Measurements from ENCODE around the gene TOR1B. TPM values are rescaled to one million over a fixed set of nuclear protein-coding genes. Genes with fewer than 3 reads are reported as not detected.
"Not testable (repeated sequence)": the region's sequence is repeated elsewhere in the genome, so short reads cannot be mapped to it uniquely, and the experiment has no call there.

The TOR1B gene
- total and polyA plus RNA-seq, 2 of the 4 experiments (the other 2 are of a cell fraction), result 15.6 to 21.0 TPM

GRCh38 chr9:129784970-129785369 is 18.0 kb upstream of the TOR1B start:
- H2AFZ ChIP-seq (replicated peaks; ENCODE audit: low read length, poor library complexity); H3K56ac ChIP-seq (ENCODE audit: extremely low read depth, insufficient read depth, low read length); H3K9ac ChIP-seq (ENCODE audit: low read depth, low read length); H3K4me1 ChIP-seq (ENCODE audit: control insufficient read depth, insufficient read depth, low read length); BruUV-seq (replicated peaks); DNase-seq; H3K9me1 ChIP-seq (ENCODE audit: insufficient read depth, low read length); H4K5ac ChIP-seq (ENCODE audit: low read depth, low read length); POLR2A ChIA-PET (ENCODE audit: unreplicated experiment); H2AK5ac ChIP-seq (ENCODE audit: low read depth, low read length); H3K4ac ChIP-seq (ENCODE audit: low read depth, low read length); H3K14ac ChIP-seq (replicated peaks; ENCODE audit: low read depth, low read length); H3K4me2 ChIP-seq (ENCODE audit: low read depth, low read length); H3K4me3 ChIP-seq (ENCODE audit: insufficient read depth, low read depth, low read length); H2BK20ac ChIP-seq (ENCODE audit: low read depth, low read length); H2BK15ac ChIP-seq (ENCODE audit: low read depth, low read length); H3K79me1 ChIP-seq (ENCODE audit: low read depth in 1 of 2, low read length in 2 of 2); dilution Hi-C loops (cut with HindIII; ENCODE audit: low sequenced_read_pairs, unreplicated experiment); H3K27ac ChIP-seq (ENCODE audit: insufficient read depth, low read length); H4K8ac ChIP-seq (ENCODE audit: low read depth in 2 of 2, low read length in 2 of 2); H4K20me1 ChIP-seq (ENCODE audit: insufficient read depth, low read length); H3K36me3 ChIP-seq (ENCODE audit: control insufficient read depth, insufficient read depth, low read length); H2AK9ac ChIP-seq (replicated peaks; ENCODE audit: low read depth, low read length, poor library complexity); H2BK120ac ChIP-seq (ENCODE audit: low read depth, low read length); H3K23ac ChIP-seq (ENCODE audit: low read depth, low read length); H3K18ac ChIP-seq (ENCODE audit: low read depth, low read length); ATAC-seq (ENCODE audit: low read depth); H3K9me3 ChIP-seq (ENCODE audit: control insufficient read depth, insufficient read depth, low read length); H4K91ac ChIP-seq (ENCODE audit: insufficient read depth, low read depth, low read length); H2BK5ac ChIP-seq (ENCODE audit: low read depth, low read length, poor library complexity, severe bottlenecking): not testable (repeated sequence)
- 84% methylated on average over 6 of the region's 11 CpGs; no CpG with 5 or more reads in 1 of the 2 experiments for WGBS, 2 experiments (ENCODE audit: extremely low coverage in 2 of 2, insufficient read length in 1 of 2)
- intact Hi-C loops (cut with micrococcal nuclease) (loop anchor here (5.0 kb wide), 1 partner anchor 648 kb away; no protein-coding TSS in a partner anchor), in situ Hi-C loops (cut with MboI; ENCODE audit: low sequenced_read_pairs) (loop anchor here (5.0 kb wide), 3 partner anchors 48 to 653 kb away; no protein-coding TSS in a partner anchor)
- CTCF ChIA-PET, result interaction anchor here (0.9 to 4.2 kb wide), 3 partner anchors 14 to 142 kb away, joined by 3 to 14 read pairs (median 3); no protein-coding TSS in a partner anchor
- H3K27me3 ChIP-seq (ENCODE audit: control insufficient read depth, insufficient read depth, low read length), result peaks cover 12% of the 10 kb centered on the region

All from IMR-90 (cell line).